Activated CD4-positive, alpha-beta T cell treated with anti-CD3 and anti-CD28 coated beads, Interleukin-2, Interleukin-4, amounts not matched to agents 100 ng/mL and 50 ng/mL, durations not matched to agents 16 hours and 8 hours (primary cell): ENCODE results near the gene STAU1.
"Not testable (repeated sequence)": the region's sequence is repeated elsewhere in the genome, so short reads cannot be mapped to it uniquely, and the experiment has no call there.

Experiments used
- DNase-seq: peaks from one replicate; pipeline ENCODE4 v3.0.0-alpha.2; 2020; ENCODE audit warnings: low spot score

STAU1 gene

DNA sequence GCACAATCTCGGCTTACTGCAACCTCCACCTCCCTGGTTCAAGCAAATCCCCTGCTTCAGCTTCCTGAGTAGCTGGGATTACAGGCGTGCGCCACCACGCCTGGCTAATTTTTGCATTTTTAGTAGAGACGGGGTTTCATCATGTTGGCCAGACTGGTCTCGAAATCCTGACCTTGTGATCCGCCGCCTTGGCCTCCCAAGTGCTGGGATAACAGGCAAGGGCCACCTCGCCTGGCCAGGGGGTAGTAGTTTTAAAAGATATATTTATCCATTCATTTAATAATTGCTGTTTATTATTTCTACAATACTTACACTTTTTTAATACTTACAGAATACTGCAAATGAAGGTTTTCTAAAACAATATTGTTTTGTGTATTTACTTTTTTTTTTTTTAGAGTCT is 15.6 kb upstream of the STAU1 start:
- DNase-seq = no peak

DNA sequence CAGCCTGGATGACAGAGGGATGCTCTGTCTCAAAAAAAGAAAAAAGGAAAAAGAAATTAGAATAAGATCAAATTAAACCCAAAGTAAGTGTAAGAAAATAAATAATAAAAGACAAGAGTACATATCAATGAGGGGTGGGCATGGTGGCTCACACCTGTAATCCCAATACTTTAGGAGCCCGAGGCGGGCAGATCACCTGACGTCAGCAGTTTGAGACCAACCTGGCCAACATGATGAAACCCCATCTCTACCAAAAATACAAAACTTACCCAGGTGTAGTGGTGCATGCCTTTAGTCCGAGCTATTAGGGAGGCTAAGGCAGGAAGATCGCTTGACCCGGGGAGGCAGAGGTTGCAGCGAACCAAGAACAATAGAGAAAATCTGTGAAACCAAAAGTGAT is 14.9 kb upstream of the STAU1 start:
- no peak for DNase-seq

DNA sequence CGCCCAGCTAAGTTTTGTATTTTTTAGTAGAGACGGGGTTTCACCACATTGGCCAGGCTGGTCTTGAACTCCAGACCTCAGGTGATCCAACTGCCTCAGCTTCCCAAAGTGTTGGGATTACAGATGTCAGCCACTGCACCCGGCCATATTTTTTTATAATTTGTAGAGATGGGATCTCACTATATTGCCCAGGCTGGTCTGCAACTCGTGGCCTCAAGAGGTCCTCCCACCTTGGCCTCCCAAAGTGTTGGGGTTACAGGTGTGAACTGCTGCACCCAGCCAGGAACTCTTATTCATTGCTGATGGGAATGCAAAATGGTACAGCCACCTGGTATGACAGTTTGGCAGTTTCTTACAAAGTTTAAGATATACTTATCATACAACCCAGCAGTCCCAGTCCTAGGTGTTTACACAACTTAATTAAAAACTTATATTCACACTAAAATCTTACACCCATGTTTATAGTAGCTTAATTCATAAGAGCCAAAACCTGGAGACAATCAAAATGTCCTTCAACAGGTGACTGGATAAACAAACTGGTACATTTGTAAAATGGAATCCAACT is 11.7 kb upstream of the STAU1 start:
- no peak for DNase-seq

DNA sequence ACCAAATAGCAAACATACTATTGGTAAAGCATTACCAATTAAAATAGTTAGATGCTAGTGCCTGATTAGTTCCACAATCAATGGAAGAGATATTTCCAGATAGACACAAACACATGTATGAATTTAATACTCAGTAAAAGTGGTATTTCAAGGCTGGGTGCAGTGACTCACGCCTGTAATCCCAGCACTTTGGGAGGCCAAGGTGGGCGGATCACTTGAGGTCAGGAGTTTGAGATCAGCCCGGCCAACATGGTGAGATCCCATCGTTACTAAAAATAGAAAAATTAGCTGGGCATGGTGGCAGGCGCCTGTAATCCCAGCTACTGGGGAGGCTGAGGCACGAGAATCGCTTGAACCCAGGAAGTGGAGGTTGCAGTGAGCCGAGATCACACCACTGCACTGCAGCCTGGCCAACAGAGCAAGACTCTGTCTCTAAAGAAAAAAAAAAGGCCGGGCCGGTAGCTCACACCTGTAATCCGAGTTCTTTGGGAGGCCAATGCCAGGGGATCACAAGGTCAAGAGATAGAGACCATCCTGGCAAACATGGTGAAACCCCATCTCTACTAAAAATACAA is 4.9 kb upstream of the STAU1 start:
- DNase-seq = not testable (repeated sequence)

DNA sequence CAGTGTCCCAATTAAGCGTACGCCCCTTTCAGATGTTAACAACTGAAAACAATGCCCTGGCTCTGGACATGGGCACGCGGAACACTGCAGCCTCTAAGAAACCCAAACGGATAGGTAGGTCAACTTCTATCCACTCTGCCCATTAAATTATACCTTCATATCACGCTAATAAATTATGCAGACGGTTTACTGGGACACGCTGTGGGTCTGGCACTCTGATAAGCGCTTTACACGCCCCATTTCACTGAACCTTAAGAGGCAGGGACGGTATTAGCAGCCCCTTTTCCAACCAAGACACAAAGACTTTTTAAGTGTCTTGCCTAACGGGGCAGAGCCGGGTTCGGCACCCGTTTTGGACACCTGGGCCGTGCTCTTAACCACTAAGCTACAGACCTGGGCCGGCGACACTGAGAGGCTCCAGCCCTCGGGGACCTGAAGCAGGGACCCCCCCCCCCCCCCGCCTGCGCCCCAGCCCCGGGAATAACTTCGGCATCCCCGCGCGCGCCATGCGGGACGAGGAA is 744 bp downstream of the STAU1 start:
- no peak for DNase-seq

DNA sequence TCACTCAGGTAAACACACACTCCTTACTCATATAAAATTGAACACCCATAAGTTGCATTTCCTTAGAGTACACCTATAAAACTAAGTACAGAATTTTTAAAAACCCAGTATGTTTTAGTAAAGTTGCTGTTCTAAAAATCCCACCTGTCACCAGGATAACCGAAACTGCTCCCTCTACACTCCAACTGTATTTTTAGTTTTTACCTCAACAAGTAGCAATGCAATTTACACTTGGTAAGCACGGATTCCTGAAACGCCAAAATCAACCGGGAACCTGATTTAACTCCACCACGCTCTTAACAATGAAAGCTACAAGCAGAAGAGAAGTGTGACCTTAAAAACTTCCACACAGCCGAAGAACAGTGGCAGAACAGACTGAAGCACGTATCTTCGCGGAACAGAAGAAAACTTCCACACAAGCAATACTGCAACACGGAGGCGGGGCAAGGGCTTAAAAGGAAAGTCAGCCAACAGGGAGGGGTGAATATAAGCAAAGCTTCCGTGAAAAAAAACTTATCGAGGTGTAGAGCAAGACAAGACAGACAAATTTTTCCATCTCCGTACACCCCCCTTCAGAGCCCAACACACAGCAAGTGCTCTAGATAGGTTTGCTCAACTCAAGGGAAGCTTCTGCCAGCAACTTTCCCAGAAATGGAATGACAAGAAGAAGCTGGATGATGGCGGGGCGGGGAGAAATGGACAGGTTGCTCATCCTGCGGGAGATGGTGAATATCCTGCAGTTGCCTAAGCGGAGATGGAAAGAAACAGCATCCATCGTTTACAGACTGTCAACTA is 1.4 kb downstream of the STAU1 start:
- DNase-seq = peak; percentile 64

DNA sequence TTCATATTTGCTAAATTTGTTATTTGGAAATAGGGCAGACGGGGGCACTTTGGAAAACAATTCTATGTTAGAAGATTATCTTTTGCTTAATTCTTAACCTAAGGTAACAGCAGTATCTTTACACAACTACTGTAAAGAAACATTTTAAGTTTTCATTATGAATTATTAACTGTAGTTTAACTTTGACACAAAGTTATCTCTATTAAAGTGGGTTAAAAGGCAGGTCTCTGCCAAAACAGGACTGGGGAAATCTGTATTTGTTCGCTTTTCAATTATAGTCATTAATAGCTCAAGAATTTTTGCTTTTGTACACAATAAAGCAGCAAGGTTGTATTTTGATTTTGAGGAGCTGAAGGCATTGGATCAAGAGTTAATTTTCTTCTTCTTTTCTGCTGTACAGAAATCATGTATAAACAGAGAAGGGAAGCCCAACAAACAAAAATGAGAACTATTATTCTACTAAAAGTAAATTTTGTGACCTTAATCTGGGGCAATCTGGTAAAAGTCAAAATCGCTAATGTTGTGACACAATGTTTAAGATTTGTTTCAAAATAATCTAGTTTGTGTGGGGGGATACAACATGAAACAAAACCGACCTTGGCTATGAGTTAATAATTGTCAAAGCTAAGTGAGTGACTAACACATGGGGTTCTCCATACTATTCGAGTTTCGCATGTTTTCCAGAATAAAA is 2.9 kb downstream of the STAU1 start:
- DNase-seq = no peak

DNA sequence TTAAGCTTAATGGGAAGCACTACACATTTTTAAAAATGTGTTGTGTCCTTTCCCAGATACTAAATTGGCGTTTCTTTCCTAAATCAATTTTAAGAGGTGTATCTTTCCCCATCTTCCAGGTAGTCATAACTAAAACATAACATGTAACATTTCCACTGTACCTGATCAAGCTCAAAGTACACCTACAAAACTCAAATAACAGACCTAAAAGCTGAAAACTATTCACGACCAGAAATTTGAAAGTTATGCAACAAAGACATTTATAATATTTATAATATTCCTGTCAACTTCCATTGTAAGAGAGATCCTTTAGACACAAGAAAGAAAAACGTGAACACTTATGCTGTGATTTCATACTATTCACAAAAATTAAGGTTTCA is 3.5 kb downstream of the STAU1 start:
- no peak for DNase-seq

DNA sequence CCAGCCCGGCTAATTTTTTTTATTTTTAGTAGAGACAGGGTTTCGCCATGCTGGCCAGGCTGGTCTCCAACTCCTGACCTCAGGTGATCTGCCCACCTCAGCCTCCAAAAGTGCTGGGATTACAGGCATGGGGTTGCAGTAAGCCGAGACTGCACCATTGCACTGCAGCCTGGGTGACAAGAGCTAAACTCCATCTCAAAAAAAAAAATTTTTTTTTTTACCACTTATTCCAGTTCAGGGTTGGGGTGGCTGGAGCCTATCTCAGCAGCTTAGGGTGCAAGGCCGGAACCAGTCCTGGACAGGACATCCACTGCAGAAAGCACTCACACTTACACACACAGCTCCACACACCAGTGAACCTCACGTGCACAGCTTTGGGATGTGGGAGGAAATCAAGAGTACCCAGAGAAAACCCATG is 4.0 kb downstream of the STAU1 start:
- not testable (repeated sequence) for DNase-seq

DNA sequence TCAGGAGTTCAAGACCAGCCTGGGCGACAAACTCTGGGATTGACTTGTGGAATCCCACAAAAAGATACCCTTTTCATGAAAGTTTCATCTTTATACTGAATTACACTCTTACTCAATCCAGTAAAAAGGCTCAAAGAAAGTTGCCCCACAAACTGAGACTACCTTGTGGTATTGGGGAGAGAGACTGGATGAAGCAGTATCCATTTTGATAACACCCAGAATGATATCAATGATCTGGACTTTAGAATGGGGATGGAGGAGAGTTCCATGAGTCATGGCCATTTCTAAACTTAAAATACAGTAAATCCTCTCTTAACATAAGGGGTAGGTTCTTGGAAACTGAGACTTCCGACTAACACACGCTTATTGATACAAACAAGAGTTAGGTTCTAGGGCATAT is 4.7 kb downstream of the STAU1 start:
- DNase-seq = no peak

DNA sequence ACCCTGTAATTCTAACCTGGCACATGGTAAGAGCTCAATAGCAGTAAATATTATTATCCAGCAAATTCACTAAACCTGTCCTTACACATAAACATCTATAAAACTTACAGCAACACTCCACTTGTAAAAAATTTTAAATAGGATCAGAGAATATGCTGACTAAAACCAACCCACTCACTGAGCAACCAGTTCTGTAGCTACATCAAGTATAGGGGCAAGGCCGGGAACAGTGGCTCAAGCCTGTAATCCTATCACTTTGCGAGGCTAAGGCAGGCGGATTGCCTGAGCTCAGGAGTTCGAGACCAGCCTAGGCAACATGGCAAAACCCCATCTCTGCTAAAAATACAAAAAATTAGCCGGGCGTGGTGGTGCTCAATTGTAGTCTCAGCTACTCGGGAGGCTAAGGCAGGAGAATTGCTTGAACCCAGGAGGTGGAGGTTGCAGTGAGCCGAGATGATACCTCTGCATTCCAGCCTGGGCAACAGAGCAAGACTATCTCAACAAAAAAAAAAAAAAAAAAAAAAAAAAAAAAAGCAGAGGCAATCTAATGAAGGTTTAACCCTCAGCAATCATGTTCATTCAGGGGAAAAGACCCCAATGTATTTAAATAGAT is 6.8 kb downstream of the STAU1 start:
- DNase-seq = no peak

DNA sequence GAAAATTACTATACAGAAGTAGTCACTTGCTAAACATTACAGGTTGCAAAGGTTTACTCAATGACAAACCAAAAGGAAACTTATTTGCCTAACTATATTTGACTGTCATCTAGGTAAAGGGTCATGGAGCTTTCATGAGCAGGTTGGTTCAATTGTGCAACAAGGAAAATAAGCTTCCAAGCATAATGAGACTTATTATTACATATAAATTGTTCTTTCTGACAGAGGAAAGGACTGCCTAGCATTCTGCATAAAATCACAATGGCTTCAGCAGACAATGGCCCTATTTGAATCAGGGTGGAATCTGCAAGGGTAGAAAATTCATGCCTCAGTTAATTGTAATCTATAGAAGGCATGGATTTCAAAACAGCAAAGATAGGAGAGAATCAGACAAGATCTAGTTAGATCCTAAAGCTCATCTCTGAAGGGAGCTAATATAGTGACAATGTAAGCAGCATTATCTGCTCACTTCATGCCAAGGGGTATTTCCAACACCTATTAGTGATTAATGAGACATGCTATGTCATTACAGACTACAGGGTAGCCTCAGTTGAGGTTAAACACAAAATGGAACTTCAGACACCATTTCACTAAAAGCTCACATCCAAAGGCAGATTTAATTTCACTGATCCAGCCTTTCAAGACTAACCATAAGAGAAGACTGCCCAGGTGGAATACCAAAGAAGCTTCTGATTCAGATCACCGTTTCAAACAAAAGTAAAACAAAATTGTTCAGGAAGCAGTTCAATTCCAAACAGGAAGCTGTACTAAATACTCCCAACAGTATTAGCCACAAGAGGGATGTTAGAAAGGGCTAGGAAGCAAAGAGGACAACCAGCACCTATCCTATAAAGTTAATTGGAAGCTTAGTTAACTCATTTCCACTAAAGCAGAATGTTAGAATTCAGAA is 8.5 kb downstream of the STAU1 start:
- no peak for DNase-seq

DNA sequence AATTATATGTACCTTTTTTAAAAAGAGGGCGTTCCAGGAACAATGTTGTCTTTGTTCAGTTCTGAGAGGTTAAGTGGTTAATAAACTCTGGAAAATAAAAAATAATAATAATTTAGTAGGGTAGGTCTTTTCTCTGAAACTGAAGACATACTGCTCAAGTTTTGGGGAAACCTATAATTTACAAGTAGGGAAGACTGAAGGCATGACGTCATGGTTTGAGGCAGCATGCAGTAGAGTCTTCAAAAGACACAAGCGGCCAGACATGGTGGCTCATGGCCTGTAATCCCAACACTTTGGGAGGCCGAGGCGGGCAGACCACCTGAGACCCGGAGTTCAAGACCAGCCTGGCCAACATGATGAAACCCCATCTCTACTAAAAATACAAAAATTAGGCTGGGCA is 14.0 kb downstream of the STAU1 start:
- DNase-seq = no peak

DNA sequence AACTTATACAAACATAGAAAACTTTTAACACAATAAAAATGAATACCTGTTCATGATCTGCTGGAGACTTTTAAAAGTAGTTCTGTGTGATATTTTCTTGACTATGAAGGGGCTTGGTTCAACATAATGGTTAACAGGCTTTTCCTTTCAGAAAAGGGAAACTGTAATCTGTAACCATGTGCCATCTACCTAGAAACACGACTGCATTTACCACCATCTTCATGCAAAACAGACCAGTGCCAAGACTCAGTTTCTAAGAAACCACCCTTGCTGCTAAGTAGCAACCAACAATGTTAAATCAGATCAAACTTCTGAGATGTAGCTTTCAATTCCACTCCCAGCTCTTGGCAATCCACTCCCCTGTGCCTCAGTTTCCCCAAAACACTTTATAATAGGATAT is 15.7 kb downstream of the STAU1 start:
- DNase-seq = no peak

DNA sequence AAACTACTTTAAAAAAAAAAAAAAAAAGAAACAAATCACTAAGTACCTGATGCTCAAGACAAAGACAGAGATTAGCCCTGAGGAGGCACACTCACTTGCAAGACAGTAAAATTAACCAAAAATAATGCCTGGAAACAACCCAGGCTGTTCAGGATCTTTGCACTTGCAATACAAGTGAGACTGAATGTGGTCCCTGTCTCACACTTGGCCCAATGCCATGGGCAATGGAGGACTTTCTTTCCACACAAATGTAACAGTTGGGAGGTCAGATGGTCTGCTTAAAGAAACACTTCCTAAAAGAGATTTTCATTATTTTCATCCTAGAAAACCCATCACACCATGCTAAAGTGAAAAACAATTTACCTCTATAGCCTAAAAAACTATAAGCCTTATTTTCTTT is 16.2 kb downstream of the STAU1 start:
- no peak for DNase-seq

DNA sequence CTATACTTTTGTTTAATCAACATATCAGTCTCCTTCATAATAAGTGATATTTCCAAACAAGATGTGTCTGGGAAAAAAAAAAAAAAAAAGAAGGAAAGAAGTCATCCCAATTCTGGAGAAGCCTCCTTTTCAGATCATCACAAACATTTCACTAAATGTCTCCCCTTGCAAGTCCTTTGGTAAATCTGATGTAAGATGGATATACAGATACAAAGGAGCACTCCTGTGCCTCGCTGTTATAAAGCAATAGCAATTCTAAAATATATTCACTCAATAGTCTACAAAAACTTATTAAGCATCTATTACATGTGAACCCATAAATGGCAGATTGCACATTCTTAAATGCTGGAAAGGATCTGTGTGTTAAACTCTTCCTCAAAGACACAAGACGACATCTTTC is 17.4 kb downstream of the STAU1 start:
- no peak for DNase-seq

DNA sequence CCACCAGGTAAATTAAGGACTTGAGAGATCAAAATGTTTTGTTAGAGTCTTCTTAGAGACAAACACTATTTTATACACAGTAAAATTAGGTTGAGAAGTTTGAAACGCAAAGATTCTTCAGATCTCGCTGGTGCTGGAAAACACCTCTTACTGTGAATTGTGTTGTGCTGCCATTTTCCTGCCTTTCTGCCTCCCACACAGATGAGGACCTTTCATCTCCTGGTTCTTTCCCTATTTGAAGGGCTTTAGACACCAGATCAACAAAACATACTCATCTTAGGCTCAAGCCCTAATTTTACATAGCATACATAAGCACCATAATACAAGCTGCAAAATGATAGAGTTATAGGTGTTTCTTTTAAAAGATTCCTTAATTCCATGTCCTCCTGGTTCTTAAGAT is 18.6 kb downstream of the STAU1 start:
- no peak for DNase-seq

DNA sequence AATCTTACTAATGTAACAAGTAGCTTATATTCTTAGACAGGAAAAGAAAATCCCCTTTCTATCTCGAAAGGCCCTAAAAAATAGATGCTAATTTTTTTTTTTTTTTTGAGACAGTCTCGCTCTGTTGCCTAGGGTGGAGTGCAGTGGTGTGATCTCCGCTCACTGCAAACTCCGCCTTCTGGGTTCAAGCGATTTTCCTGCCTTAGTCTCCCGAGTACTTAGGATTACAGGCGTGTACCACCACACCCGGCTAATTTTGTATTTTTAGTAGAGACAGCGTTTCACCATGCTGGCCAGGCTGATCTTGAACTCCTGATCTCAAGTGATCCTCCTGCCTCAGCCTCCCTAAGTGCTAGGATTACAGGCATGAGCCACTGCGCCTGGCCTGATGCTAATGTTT is 19.3 kb downstream of the STAU1 start:
- DNase-seq = not testable (repeated sequence)

DNA sequence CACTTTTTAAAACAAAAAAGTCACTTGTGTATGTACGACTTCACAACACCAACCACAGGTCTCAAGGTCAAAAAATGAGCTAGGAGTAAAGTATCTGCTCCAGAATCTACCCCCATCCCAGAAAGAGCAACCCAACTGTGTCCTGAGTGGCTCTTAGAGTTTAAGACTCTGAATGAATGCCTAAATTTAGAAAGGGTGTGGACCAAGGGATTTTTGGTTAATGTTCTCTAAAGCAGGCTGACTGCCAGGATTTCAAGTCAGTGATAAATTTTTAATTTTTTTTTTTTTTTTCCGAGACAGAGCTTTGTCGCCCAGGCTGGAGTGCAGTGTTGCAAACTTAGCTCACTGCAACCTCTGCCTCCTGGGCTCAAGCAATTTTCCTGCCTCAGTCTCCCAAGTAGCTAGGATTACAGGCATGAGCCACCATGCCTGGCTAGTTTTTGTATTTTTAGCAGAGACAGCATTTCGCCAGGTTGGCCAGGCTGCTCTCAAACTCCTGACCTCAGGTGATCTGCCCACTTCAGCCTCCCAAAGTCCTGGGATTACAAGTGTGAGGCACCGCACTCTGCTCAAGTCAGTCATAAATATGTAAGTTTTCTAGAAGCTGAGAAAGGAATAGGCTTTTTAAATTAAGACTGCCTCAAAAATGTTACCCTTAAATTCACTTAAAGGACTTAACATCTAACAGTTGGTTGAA is 20.2 kb downstream of the STAU1 start:
- no peak for DNase-seq

DNA sequence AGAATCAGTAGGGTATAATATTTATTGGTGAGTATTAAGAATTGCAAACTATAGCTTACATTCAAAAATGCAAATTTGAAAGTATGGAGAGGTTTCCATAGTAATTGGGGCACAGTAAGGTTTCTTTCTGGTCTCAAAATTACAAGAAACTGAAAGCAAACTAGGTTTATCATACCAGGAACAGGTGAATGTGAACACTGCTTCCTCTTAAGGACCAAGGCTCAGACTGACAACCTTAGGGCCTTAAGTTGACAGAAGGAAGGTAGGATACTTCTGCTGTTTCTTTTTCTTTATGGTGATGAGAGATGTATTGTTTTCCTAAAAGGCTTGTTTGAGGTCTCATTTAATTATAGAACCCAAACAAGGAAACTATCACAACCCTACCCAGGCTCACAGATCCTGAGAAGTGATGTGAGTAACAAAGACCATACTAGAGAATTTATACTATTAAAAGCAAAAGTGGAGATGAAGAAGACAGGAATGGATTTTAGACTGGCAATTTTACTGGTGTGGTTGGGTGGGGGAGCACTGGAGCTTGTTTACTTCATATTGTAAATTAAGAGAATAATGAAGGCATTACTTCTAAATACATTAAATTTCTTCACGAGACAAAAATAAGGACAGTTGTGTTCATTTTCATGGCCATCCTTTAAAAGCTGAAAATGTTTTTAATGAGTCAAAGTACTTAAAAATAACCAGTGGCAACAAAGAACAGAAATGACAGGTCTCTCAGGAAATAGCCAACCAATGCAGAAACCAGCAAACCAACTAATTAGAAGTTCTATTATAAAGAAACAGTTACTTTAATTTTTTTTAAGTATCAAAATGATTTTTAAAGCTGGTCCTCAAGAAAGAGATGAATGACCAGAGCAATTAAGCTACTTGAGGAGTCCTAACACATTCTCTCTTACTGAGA is 21.3 kb downstream of the STAU1 start:
- peak; percentile 60 for DNase-seq
